ENCODE results near the gene MARCHF10.

GRCh38 chr17:62855156-62855555 lies 47.0 kb upstream of the MARCHF10 start:
- TF ChIP-seq CTCF (IDR thresholded peaks at IDR 0.05; ENCODE audit: low read depth, low read length) (no peak), POLR2A (IDR thresholded peaks at IDR 0.05; ENCODE audit: extremely low read depth, insufficient read length) (no peak)

Measured in NB4 (cell line).